Gastrocnemius medialis (tissue), 4 donors: ENCODE data around the gene TDRD12.

Source experiments
- POLR2A ChIP-seq, 2 donors: fragments of 450-650 bp; IDR thresholded peaks; one replicate each; pipeline ENCODE4 v1.6.1; 2017; ENCODE audit warnings: antibody characterized with exemption in 2 of 2, mild to moderate bottlenecking in 2 of 2, moderate library complexity in 2 of 2
- TF ChIP-seq, protein P1 (sequence below), 5 experiments: fragments of 450-650 bp in 3 of 5; fragments of 200-600 bp in 2 of 5; sonication (generic) in 2 of 5; IDR thresholded peaks in 4 of 5; conservative IDR thresholded peaks in 1 of 5; 1 replicate in 4 of 5; 2 replicates in 1 of 5; pipeline ENCODE4 v1.5.1; 2016 to 2019; ENCODE audit warnings: antibody characterized with exemption in 5 of 5, mild to moderate bottlenecking in 3 of 5, moderate library complexity in 3 of 5

DNA sequence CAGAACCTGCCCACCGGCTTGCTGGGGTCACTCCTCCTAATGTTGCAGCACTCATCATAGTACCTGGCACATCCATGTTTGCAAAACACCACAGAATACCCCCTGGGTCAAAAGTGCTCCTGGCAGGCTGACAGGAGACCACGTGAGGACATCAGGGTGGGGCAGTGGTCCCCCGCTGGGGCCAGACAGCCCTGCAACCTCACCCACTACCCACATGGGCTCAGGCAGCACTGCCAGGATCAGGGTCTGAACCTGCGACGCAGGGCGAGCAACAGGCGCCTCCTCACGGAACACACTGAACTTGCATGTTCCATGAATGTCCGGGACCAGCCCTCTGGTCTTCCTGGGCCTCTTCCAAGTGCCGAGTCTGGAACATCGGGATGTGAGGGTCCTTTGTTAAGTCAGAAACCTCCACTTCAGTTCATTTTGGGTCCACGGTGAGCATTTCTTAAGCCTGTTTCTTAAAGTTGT lies 151.4 kb downstream of the TDRD12 start:
- TF ChIP-seq, protein P1, sequence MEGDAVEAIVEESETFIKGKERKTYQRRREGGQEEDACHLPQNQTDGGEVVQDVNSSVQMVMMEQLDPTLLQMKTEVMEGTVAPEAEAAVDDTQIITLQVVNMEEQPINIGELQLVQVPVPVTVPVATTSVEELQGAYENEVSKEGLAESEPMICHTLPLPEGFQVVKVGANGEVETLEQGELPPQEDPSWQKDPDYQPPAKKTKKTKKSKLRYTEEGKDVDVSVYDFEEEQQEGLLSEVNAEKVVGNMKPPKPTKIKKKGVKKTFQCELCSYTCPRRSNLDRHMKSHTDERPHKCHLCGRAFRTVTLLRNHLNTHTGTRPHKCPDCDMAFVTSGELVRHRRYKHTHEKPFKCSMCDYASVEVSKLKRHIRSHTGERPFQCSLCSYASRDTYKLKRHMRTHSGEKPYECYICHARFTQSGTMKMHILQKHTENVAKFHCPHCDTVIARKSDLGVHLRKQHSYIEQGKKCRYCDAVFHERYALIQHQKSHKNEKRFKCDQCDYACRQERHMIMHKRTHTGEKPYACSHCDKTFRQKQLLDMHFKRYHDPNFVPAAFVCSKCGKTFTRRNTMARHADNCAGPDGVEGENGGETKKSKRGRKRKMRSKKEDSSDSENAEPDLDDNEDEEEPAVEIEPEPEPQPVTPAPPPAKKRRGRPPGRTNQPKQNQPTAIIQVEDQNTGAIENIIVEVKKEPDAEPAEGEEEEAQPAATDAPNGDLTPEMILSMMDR (IDR thresholded peaks at IDR 0.05 in 4 of 5, conservative IDR thresholded peaks at IDR 0.05 in 1 of 5), result no peak
- TF ChIP-seq POLR2A (IDR thresholded peaks at IDR 0.05), result no peak
